CD4-positive, alpha-beta T cell treated with Interleukin-6 for 4 hours (primary cell): ENCODE data around the gene YOD1.

ENCODE experiments used
- DNase-seq: peaks from one replicate; pipeline ENCODE4 v3.0.0-alpha.2; 2020; ENCODE audit warnings: mixed read lengths

The YOD1 gene

DNA sequence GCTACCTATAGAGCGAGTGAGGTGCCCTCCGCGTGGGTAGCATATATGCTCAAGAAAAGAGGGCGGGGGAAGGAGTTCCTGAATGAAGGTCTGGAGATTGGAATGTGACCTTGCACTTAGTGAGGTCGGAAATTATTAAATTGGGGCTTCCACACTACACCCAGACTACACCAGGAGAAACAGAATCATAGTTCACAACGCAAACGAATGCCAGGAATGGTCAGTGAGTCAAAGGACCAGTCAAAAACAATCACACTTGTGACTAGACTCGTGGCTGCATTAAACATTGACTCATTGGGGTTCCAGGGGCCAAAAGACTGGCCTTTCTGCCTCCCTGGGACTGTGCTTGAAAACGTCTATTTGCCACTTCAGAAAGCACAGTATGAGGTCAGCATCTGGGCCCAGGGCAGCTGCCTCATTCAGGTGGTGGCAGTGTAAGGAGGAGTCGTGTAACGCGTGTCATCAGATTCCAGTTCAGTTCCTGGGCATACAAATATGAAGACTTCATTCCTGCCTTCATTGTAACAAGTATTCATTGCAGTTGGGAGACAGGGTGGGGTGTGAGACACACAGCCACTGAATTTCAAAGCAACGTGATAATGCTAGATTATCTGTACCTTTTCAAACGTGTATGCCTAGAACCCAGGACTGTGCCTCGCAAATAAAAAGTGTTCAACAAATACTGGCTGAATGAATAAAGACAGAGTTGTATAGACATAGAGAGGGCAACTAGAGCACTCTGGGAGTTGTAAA is at the start of gene YOD1:
TSS of gene YOD1 (minus strand) at position 18 of the 753 bp plus-strand sequence. CDS start 178 bp downstream, outside the sequence.
- no peak for DNase-seq

DNA sequence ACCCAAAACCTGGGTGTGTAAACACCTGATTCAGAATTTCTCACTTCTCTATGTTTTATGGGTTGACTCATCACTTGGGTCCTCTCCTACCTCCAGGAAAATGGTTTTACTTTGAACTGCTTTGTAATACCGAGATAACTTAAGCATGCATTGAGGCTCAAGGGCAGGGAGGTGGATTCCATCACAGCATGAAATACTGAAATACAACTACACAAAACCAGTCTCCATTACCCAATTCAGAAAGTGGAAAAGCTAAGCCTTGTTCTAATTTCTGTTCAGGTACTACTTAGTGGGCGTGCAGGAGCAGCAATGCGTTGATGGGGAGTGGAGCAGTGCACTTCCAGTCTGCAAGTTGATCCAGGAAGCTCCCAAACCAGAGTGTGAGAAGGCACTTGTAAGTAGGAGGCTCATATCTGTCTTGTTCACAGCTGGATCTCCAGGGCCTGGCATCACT is 46.9 kb upstream of the YOD1 start:
- no peak for DNase-seq

DNA sequence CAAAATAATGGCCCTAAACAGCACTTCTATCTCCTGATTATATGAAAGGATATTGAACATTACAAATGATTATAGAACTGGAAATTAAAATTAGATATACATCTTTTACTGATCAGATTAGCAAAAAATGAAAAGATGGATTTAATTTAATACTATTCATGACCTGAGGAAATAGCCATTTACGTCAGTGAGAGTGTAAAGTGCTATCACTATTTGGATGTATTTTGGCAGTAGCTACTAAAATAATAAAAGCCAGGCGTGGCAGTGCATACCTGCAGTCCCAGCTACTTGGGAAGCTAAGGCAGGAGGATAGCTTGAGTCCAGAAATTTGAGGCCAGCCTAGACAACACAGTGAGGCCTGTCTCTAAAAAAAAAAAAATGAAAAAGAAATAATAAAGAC is 42.9 kb upstream of the YOD1 start:
- DNase-seq: no peak

DNA sequence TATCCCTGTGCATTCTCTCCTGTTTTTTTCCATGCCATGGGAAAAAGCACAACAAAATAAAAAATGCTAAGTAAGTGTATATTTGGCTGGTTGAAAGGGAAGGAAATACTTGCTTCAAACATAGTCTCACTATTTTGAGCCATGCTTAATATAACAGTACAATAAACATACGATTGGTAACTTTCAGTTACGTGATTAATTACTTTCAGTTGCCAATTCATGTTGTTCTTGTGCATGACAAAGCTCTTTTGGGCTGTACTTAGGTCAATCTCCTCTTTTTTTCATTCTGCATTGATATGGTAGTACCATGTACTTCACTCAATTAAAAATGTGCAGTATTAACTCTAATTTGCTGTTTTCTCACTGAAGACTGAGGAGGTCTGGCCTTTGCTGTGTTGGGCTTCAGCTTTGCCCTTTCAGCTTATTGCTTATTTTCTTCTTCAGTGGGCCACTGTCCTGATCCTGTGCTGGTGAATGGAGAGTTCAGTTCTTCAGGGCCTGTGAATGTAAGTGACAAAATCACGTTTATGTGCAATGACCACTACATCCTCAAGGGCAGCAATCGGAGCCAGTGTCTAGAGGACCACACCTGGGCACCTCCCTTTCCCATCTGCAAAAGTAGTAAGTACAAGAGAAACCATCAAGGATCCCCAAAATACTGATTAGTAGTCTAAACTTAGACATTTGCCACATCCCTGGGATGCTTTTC is 40.3 kb upstream of the YOD1 start:
- no peak for DNase-seq

DNA sequence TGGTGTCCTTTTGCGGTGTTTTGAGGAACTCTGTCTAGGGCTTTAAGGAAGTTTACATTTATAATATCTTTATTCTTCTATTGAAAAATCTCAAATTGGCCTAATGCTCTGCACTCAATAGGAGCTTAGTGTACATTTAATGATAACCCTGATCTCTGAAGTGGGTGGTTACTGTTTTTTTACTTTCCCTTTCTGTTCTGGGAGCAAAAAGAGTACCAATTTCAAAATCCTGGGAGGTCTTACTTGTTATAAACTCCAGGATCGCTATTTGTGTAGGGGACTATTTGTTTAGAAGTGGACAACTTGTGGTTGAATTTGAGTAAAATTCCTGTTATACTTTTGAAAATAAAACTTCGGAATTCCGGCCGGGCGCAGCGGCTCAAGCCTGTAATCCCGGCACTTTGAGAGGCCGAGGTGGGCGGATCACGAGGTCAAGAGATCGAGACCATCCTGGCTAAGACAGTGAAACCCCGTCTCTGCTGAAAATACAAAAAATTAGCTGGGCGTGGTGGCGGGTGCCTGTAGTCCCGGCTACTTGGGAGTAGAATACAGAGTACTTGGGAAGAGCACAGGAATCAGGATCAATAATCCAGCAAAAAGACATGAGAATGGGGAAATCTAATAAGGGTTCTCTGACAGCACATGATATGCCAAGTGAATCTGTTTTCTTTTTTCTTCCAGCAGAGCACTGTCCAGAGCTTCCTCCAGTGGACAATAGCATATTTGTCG is 38.8 kb upstream of the YOD1 start:
- DNase-seq: no peak

DNA sequence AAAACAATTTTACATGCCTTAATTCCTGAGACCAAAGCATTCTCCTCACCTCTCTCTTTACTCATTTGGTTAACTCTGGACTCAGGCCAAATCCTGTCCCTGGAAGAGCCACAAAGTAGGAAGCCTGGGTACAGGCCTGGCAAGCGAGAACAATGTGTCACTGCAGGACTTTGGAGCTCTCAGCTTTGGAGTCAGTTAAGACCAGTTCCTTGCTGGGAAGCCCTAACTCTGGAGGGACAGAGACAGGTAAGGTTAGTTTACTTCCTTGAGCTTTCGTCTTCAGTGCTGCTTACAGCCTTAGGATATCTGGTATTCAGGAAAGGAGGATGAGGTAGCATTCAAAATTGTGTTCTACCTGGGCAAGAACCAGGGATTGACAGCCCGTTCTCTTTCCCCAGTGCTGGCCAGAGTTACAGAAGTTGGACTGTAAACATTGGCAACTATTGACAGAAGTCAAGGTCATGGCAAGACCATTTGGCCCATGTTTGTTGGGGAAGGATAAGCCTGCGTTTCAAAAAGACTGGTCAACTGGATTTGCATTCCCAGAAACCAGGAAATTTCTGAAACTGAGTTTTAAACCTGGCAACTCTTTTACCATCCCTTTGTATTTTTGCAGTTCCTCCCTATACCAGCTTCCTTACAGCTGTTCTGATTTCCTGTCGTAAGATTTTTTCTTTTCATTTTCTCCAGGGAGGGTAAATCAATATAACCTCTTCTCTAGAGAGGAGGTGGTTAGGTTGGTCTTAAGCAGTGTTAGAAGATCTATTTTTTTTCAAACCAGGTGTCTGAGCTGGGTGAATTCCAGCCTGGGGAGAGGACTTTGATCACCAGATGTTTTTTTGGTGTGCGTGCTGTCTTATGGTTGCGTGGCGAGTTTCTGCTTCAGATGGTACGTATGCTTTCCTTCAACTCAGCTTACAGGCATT is 38.0 kb upstream of the YOD1 start, which contains the start of gene C4BPB:
TSS of gene C4BPB (plus strand) at position 160 of the 926 bp plus-strand sequence. CDS start at position 832, 672 bp downstream.
- DNase-seq: peak; percentile 18

DNA sequence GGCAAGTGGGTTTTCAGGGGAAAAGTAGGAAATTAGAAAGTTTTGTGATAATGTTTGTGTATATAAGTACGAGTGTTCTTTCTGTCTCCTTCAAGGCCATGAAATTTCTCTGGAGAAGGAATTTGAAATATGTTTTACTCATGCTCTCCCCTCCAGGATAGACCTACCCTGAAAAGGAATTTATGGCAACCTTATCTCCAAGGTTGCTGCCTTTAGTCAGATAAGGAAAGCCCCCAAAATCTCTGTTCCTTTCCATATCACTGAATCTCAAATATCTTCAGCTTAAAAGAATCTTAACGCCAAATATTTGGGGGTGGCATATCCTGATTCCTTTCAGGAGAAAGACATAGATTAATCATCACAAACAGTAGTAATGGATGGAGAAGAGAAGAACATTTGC is 37.2 kb upstream of the YOD1 start:
- no peak for DNase-seq

DNA sequence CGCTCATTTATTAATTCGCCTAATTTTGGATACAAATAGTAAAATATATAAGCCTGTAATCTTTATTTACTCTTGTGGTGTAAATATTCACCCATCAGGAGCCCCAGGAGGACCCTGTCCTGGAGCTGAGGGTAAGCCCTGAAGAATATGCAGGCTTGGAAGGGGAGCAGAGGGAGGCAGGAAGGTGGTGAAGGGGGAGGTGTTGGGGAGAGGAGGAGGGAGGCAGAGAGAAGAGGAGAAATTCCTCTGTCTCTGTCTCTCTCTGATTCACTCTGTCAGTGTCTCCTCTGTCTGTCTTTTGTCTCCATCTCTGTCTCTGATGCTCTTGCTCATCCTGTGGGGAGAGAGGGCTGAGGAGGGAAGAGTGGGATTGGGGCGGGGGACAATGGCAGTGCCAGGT is 34.9 kb upstream of the YOD1 start:
- DNase-seq: no peak

DNA sequence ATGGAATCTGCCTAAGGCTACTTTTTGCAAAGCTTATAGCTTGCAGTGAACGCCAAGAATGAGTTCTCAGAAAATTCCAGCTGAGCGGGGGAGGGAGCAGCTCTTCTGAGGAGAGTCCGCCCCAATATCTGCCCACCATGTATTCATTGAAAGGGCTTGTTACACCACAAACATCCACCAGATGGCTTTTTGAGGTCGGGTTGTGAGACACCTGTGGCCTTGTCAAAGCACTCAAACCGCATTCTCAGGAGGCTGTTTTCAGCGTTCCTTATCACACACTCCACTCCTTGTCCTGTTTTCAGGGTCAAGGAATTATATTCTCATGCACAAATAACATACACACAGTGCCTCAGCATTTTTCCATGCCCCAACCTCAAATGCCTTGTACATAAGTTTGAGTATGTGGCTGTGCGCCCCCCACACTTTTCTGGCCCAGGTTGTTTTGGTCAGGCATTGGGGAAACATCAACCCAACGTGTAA is 33.7 kb upstream of the YOD1 start:
- DNase-seq: peak; percentile 60

DNA sequence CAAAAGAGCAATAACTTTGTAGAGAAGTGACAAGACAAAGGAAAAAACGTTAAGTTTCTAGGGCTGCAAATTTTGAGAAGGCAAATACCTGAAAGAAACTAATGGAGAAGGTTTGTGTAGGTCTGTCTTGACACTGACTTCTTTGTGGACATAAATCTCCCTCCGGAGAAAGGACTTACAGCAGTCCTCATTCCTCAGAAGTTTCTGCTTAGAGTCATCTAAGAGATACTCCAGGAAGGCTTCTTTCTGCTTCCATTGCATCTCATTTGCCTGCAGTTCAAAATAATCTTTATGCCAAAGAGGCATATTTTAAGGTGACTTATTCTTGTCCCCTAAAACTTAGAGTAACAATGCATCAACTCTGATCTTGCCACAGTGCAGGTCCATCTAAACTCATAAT is 33.2 kb upstream of the YOD1 start:
- DNase-seq: no peak

DNA sequence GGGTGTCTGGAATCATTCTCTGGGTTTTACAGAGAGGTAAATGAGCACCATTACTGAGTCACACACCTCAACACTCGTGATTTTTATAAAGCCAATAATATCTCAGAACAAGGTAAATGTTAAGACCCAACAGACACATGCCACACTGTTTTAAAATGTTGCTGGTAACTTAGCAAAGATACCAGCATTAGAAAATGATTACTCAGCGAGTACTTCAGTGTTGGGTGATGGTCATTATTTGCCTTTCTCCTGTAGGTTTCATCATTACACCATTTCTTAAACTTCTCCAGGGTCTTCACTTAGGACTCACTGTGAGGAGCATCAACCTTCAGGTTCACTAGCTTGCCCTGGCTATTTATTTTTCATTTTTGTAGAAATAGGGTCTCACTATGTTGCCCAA is 30.8 kb upstream of the YOD1 start:
- DNase-seq: no peak

DNA sequence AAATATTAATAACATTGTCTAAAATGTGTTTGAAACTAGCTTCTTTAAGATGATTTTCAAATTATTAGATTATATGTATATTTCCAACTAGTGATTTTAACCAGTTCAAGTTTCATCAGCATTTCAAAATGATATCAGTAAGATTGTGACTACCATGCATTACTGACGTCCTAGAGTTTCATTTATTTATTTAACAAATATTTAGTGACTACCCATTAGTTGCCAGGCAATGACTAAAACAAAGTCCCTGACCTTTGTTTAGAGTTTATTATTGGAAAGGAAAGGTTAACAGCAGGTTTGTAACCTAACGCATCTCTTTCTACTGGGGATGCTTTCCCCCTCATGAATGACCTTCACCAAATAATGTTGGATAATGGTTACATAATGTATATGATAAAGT is 30.1 kb upstream of the YOD1 start:
- DNase-seq: no peak

DNA sequence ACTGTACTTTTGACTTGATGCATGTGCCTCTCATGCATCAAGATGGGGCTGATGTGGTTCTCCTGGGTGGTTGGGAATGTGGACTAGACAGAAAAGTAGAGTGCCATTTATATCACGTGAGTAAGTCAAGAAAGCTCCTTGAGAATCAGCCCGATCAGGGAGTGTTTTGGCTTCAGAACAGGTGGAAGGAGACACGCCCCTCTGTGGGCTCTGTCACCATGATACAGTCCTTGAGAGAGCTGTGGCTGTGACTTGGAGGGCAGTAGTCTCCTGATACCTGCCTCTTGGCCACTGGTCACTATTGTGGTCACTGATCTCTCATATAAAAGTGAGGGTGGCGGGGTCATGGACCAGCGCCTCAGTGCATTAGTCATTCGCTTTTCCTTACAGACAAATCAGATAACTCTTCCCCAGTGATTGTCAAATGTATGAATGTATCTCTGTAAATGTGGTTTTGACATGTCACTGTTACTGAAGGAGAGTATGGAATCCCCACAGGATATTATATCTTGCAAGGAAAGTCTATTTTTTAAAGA is 28.8 kb upstream of the YOD1 start:
- DNase-seq: no peak

DNA sequence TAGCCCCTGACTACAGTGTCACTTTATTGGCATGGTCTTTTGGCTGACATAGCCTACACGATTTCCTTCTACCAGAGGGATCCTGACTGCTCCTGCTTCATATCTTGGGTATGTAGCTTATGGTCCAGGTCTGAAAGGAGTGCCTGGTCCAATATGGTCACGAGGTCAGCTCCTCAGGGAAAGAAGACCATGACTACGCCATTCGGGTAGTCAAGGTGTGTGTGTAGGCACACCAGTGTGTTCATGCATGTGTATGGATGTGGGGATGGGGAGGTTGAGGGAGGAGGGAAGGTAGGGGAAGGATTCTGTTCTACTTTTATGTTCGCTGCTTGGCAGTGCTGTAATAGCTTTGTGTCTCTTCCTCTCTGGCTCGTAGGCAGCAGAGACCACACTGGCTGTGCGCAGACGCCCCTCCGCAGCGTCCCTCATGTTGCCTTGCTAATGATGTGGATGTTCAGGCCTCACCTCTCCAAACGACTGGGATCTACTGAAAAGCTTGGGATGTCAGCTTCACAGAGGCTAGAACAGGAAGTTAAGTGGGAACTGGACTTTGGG is 27.6 kb upstream of the YOD1 start:
- DNase-seq: no peak

DNA sequence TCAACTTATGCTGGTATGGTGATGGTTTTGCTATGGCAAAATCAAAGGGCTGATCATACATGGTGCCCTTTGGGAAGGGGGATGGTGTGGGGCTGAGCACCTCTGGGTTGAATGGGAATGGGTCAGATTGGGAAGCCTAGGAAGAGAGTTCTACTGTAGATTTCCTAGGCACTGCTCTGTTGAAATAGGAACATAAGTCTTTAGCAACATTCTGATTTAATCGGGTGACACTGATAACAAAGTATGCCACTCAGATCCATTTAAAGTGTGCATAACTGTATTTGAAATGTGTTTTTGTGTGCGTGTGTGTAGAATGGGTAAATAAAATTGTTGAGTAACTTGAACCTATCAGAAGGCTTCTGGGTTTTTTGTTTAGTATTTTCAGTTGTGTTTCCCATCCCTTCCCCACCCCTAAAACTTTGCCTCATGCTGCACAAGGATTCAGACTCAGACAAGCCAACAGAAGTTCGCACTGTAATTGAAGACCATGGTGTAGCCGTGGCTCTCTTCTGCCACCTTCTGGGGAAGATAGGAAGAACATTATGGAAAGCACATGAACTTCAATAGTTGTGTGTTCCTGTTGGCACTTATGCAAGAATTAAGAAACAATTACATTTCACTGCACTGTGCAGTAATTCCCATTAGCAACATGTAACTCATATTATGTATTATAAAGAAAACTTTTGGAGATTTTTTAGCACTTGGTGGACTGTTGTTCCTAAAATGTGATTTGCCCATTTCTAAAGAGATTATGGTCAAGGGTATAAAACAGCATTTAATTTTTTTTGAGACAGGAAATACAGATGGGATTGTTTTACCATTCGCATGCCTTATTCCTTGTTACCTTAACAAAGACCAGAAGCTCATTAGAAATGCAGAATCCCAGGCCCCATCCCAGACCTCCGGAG is 26.7 kb upstream of the YOD1 start:
- peak; percentile 73 for DNase-seq

DNA sequence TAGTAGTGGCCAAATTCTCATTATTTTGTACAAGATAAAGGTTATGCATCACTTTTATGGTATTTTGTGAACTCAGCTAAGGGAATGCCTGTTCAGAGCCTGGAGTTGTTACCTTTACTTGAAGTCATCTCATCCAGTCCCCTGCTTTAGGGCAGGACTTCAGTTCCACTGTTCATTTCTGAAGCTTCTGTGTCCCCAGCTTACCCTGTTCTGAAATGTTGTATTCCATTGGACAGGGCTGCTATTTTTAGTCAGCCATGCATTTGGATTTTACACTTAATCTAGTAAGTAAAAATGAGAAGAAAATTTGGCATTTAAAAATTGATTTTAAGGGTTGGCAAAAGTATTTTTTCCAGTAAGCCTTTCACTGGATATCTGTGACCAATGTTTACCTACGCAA is 26.0 kb upstream of the YOD1 start:
- DNase-seq: no peak

DNA sequence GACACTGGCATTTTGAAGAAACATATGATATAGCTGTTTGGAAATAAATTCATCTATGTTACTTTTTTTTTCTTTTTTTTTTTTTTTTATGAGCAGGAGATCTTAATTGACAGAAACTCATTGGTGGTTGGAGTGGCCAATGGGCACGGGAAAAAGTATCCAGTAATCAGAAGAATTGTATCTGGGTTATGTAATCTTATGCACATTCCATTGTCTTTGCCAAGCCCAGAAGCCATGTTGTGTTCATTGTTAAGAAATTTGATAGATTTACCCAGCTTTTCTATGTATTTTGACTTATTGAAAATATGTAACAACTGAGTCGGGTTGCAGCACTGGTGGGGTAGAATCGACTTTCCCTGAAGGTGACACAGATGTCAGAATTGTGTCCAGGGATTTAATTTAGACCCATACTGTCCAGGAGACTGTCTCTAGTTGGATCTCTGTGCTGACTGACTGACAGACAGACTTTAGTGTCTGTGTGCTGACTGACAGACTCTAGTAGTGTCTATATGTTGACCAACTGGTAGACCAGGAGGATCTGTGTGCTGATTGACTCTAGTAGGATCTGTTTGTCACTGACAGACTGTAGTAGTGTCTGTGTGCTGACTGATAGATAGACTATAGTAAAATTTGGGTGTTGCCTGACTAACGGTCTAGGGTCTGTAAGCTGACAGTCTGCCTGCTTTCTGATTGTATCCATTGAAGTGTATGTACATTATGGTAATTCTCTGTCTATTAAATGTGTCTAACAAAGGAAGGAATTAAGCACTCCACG is 25.4 kb upstream of the YOD1 start:
- no peak for DNase-seq

DNA sequence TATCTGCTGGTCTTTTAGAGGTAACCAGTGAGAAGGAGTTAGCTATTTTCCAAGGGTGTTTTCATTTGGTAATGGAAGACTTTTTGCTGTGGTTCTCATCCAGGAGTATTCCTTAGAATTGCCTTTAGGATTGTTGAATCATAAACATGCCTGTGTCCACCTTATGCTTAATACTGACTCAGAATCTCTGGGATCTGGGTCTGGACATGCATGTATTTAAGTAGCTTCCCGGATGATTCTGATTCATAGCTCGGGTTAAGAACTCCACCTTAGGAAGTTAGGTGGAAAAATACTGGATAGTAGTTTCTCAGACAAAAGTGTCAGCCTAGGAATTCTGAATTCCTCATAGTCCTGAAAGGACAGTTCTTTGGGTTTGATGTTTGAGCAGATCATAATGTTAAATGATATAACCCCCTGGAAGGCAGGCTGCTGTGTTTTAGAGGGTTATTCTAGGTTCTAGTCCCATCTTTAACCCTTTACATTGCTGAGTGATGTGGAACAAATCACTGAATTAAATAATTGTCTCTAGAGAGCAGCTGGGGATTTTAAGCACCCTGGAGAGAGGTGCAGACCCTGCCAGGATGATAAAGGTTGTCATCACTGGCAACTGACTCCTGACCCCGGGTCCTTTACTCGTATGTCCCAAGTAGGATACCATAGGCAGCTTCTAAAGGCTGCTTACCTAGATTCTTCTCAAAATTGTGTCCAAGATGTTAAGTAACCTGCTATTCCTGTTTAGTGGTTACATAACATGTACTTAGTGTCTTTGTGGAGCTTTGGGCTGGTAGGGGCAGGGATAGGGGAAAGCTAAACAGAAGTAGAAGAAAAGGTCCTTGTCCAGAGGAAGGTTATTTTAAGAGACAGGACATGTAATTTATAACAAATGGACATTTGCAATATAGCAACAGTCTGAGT is 23.2 kb upstream of the YOD1 start:
- DNase-seq: no peak

DNA sequence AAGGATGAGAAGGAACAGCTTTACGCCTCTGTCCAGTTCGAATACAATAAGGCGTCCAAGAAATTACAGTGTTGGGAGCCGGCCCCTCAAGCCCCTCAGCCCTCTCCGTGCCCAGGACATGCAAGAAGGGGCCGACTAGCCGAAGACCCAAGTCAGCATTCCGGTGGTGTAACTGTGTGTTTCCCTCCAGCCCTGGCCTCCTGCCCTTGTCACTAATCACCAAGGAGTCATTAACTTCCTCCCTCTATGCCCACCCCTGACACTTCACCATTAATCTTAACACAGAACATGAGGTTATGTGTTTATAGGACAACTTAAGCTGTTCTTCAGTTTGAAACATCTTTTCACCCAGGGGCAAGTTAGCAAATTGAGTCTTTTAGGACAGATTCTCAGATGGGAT is 21.2 kb upstream of the YOD1 start:
- no peak for DNase-seq
